H1 (cell line): ENCODE results near the gene ZNF597. TPM values are rescaled to one million over a fixed set of nuclear protein-coding genes. Genes with fewer than 3 reads are reported as not detected.

Experiments
- CTCF ChIA-PET: fragments of 300-600 bp; sonication (Branson Sonifier 250); formaldehyde crosslinking; loops from one replicate; lab custom pipeline; 2021; ENCODE audit not compliant: partially characterized antibody; lab: Charles Lee
- POLR2A ChIA-PET: fragments of 300-600 bp; sonication (Branson Sonifier 250); formaldehyde crosslinking; loops from one replicate; lab custom pipeline; 2021; ENCODE audit warnings: inconsistent platforms; ENCODE audit not compliant: partially characterized antibody; lab: Charles Lee
- DNase-seq, 2 experiments: peaks; one replicate each; pipeline versions ENCODE4 v3.0.0 to v3.0.0-alpha.2; 2010 to 2022; ENCODE audit warnings: low spot score in 2 of 2, low read depth in 1 of 2, mixed read lengths in 1 of 2
- FAIRE-seq: peaks from 2 replicates; lab custom pipeline; 2011; peaks lifted over from hg19 to GRCh38; lab: Jason Lieb, UNC
- H2AFZ ChIP-seq: 2 replicates; pipeline ENCODE4 v1.8.1; 2012; ENCODE audit warnings: low read length, inconsistent platforms
- H2AK5ac ChIP-seq: 2 replicates; pipeline ENCODE4 v1.6.1; 2013; ENCODE audit warnings: low read depth, low read length
- H2BK120ac ChIP-seq: replicated peaks from 2 replicates; pipeline ENCODE3; 2013; ENCODE audit warnings: low read depth, low read length, inconsistent platforms
- H2BK12ac ChIP-seq: 2 replicates; pipeline ENCODE4 v1.6.1; 2013; ENCODE audit warnings: low read depth, low read length
- H2BK15ac ChIP-seq: 2 replicates; pipeline ENCODE4 v1.6.1; 2013; ENCODE audit warnings: low read length
- H2BK20ac ChIP-seq: 2 replicates; pipeline ENCODE4 v1.6.1; 2013; ENCODE audit warnings: low read length
- H2BK5ac ChIP-seq: 2 replicates; pipeline ENCODE4 v1.6.1; 2013; ENCODE audit warnings: low read depth, low read length
- H3K14ac ChIP-seq: 2 replicates; pipeline ENCODE4 v1.6.1; 2013; ENCODE audit warnings: inconsistent platforms; ENCODE audit not compliant: insufficient read length
- H3K18ac ChIP-seq: 2 replicates; pipeline ENCODE4 v1.6.1; 2013; ENCODE audit warnings: low read length; ENCODE audit errors: extremely low read depth
- H3K23ac ChIP-seq: 2 replicates; pipeline ENCODE4 v1.6.1; 2013; ENCODE audit warnings: inconsistent platforms; ENCODE audit not compliant: insufficient read length
- H3K23me2 ChIP-seq: 2 replicates; pipeline ENCODE4 v1.6.1; 2013; ENCODE audit warnings: low read depth, low read length
- H3K27ac ChIP-seq: 2 replicates; pipeline ENCODE4 v1.6.1; 2011; ENCODE audit warnings: low read depth, low read length, inconsistent platforms
- H3K27me3 ChIP-seq, 4 experiments: replicated peaks in 1 of 4; 1 replicate in 1 of 4; 2 replicates in 3 of 4; pipeline versions ENCODE4 v1.6.1 to v1.8.1; 2011 to 2013; ENCODE audit warnings: low read length in 3 of 4, mild to moderate bottlenecking in 3 of 4, inconsistent platforms in 2 of 4, mixed read lengths in 2 of 4, moderate library complexity in 1 of 4; ENCODE audit not compliant: control insufficient read depth in 3 of 4, insufficient read depth in 3 of 4; ENCODE audit errors: extremely low read depth in 1 of 4
- H3K36me3 ChIP-seq, 4 experiments: 2 replicates each; pipeline versions ENCODE4 v1.6.1 to v1.8.1; 2011 to 2013; ENCODE audit warnings: mild to moderate bottlenecking in 4 of 4, low read length in 3 of 4, moderate library complexity in 2 of 4, control low read depth in 1 of 4, inconsistent platforms in 1 of 4; ENCODE audit not compliant: insufficient read depth in 4 of 4, control insufficient read depth in 2 of 4
- H3K4ac ChIP-seq: replicated peaks from 2 replicates; pipeline ENCODE3; 2013; ENCODE audit warnings: low read length, low read depth, mixed read lengths, inconsistent platforms; ENCODE audit not compliant: insufficient read length
- H3K4me1 ChIP-seq, 4 experiments: replicated peaks in 1 of 4; 1 replicate in 1 of 4; 2 replicates in 3 of 4; pipeline versions ENCODE4 v1.6.1 to v1.8.1; 2011 to 2013; ENCODE audit warnings: low read length in 3 of 4, inconsistent platforms in 2 of 4, mixed read lengths in 1 of 4; ENCODE audit not compliant: insufficient read depth in 4 of 4, control insufficient read depth in 3 of 4
- H3K4me2 ChIP-seq, 2 experiments: 2 replicates each; pipeline versions ENCODE4 v1.6.1 to v1.8.1; 2011 to 2013; ENCODE audit warnings: low read depth in 2 of 2, low read length in 2 of 2, control low read depth in 1 of 2, inconsistent platforms in 1 of 2, mild to moderate bottlenecking in 1 of 2; ENCODE audit not compliant: insufficient read depth in 1 of 2
- H3K4me3 ChIP-seq, 4 experiments: fragments of 200-600, 300-600 bp in 1 of 4; sonication (generic), shearing (Covaris generic), sonication (Bioruptor Twin) in 1 of 4; 2 replicates each; pipeline versions ENCODE4 v1.5.1 to v1.8.1; 2011 to 2016; ENCODE audit warnings: low read length in 4 of 4, low read depth in 3 of 4, control low read depth in 2 of 4, inconsistent platforms in 2 of 4, mild to moderate bottlenecking in 2 of 4, mixed read lengths in 1 of 4, moderate library complexity in 1 of 4; ENCODE audit not compliant: insufficient read depth in 2 of 4; ENCODE audit errors: extremely low read depth in 1 of 4
- H3K56ac ChIP-seq: replicated peaks from 2 replicates; pipeline ENCODE3; 2013; ENCODE audit warnings: low read depth, mild to moderate bottlenecking, mixed read lengths, low read length, inconsistent platforms; ENCODE audit not compliant: insufficient read length
- H3K79me1 ChIP-seq: 2 replicates; pipeline ENCODE4 v1.6.1; 2013; ENCODE audit warnings: low read depth, low read length, control low read depth
- H3K79me2 ChIP-seq, 2 experiments: 2 replicates each; pipeline versions ENCODE4 v1.6.1 to v1.8.1; 2012 to 2013; ENCODE audit warnings: low read length in 2 of 2, mild to moderate bottlenecking in 2 of 2, inconsistent platforms in 1 of 2; ENCODE audit not compliant: insufficient read depth in 2 of 2, control insufficient read depth in 1 of 2
- H3K9ac ChIP-seq, 4 experiments: replicated peaks in 1 of 4; 1 replicate in 1 of 4; 2 replicates in 3 of 4; pipeline versions ENCODE4 v1.6.1 to v1.8.1; 2011 to 2013; ENCODE audit warnings: low read depth in 3 of 4, low read length in 3 of 4, control low read depth in 2 of 4, mild to moderate bottlenecking in 2 of 4, moderate library complexity in 2 of 4, inconsistent platforms in 1 of 4; ENCODE audit errors: extremely low read depth in 1 of 4
- H3K9me3 ChIP-seq, 2 experiments: 2 replicates each; pipeline versions ENCODE4 v1.6.1 to v1.8.1; 2012 to 2013; ENCODE audit warnings: mild to moderate bottlenecking in 2 of 2, moderate library complexity in 2 of 2, control low read depth in 1 of 2, inconsistent platforms in 1 of 2, low read depth in 1 of 2, low read length in 1 of 2, mixed read lengths in 1 of 2; ENCODE audit not compliant: insufficient read depth in 2 of 2
- H4K20me1 ChIP-seq, 2 experiments: replicated peaks in 1 of 2; 2 replicates each; pipeline versions ENCODE3 to v1.8.1; 2011 to 2013; ENCODE audit warnings: inconsistent platforms in 2 of 2, low read length in 2 of 2, mild to moderate bottlenecking in 1 of 2; ENCODE audit not compliant: insufficient read depth in 2 of 2, control insufficient read depth in 1 of 2
- H4K5ac ChIP-seq: 2 replicates; pipeline ENCODE4 v1.6.1; 2013; ENCODE audit warnings: low read length, low read depth, mixed read lengths, inconsistent platforms; ENCODE audit not compliant: insufficient read length
- H4K8ac ChIP-seq: 2 replicates; pipeline ENCODE4 v1.8.0; 2013; ENCODE audit warnings: mild to moderate bottlenecking, moderate library complexity, low read length, inconsistent platforms; ENCODE audit not compliant: insufficient read depth; ENCODE audit errors: extremely low read depth
- H4K91ac ChIP-seq: replicated peaks from 2 replicates; pipeline ENCODE3; 2013; ENCODE audit warnings: low read length, mixed read lengths, inconsistent platforms; ENCODE audit not compliant: insufficient read length
- WGBS, 2 experiments: shearing (Covaris generic) in 1 of 2; methylation state at CpG; one replicate each; pipeline versions ENCODE4 v1.1.6 to v1.1.7; 2013 to 2015; ENCODE audit warnings: low lambda C conversion rate in 2 of 2, mixed read lengths in 2 of 2, inconsistent platforms in 1 of 2, low coverage in 1 of 2, missing lambda C conversion rate in 1 of 2; ENCODE audit not compliant: insufficient replicate concordance in 2 of 2, insufficient coverage in 1 of 2, insufficient read length in 1 of 2; ENCODE audit errors: extremely low coverage in 1 of 2, missing lambda C conversion rate in 1 of 2; 5-methylcytosine and 5-hydroxymethylcytosine counted together
- polyA plus RNA-seq, 7 experiments: library from polyadenylated mRNA; depleted of rRNA in 3 of 7; stranded (reverse) in 5 of 7; unstranded in 2 of 7; fragments of >200 nt in 5 of 7; fragments of 200-250 nt in 2 of 7; gene quantifications; 1 replicate in 5 of 7; 2 replicates in 1 of 7; 4 replicates in 1 of 7; pipeline versions ENCODE4 v1.2.1 to v1.2.3, GENCODE V29; 2011 to 2013; ENCODE audit warnings: missing spikeins in 2 of 7, mixed read lengths in 2 of 7
- total RNA-seq: library from RNA; stranded (reverse); fragmentation: NEBNext Ultra II Directional; extraction: Animal tissue kit (Norgen Biotek cat#: 25700); gene quantifications from 2 replicates; pipeline ENCODE4 v1.2.1, GENCODE V29; 2021

The ZNF597 gene
- total and polyA plus RNA-seq, 2 of the 8 experiments (the other 6 are each of a cell fraction or from before 2014, with no cell fraction given) = 0.68 to 2.6 TPM

DNA sequence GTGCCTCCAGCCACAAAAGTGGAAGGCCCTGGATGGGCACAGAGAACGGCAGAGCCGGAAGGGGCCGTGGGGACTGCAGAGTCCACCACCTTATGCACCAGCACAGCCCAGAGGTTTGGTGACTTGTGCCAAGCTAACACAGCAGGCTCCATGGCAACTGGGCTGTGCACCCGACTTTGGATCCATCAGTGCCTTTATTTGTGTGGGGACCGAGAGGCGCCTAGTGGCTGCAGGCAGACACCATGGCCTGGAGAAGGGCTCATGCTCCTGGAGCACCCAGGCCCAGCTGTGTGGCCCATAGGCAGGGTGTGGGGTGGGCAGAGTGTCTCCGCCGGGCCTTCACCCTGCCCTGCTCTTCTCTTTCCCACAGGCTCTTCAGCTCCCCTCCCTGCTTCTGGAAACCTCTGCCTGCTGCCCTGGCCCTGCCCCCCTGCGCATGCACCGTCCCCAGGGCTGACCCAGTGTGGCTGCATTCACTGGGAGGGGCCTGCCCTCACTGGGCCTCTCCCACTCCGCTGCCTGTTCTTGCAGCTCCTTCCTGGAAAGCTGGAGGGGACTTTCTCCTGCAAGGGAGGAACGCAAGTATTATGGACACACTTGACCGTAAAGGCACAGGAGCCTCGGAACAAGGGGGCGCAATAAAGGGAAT lies 41.9 kb upstream of the ZNF597 start:
- Histone ChIP-seq H2AFZ (no peak overlapping the region), H2BK12ac (no peak overlapping the region), H3K27ac (no peak overlapping the region), H3K4me1 (peaks cover 0 to 9% (median 2%) of the 10 kb centered on the region in 4 experiments; a peak in 3 of 7 replicates), H3K23ac (no peak overlapping the region), H4K5ac (no peak overlapping the region), H3K56ac (no peak overlapping the region), H3K79me1 (peaks cover 3% of the 10 kb centered on the region; the same call in 1 of the 2 replicates), H2BK15ac (no peak overlapping the region), H3K18ac (no peak overlapping the region), H3K9me3 (no peaks in the 10 kb centered on the region), H2BK5ac (no peak overlapping the region), H2BK20ac (no peak overlapping the region), H2BK120ac (no peak overlapping the region), H4K20me1 (peaks cover 2 to 18% of the 10 kb centered on the region in 2 experiments), H3K23me2 (no peaks in the 10 kb centered on the region), H3K14ac (no peak overlapping the region), H3K79me2 (no peaks in the 10 kb centered on the region; a peak in 1 of 4 replicates), H3K9ac (no peak overlapping the region), H3K4me3 (no peak overlapping the region), H3K4ac (no peak overlapping the region), H2AK5ac (no peak overlapping the region), H4K91ac (no peak overlapping the region), H3K27me3 (no peaks in the 10 kb centered on the region), H3K4me2 (no peak overlapping the region), H3K36me3 (peaks cover 5 to 21% (median 17%) of the 10 kb centered on the region in 4 experiments; a peak in 5 of 8 replicates), H4K8ac (no peak overlapping the region)
- DNase-seq (no peak), FAIRE-seq (no peak)
- ChIA-PET POLR2A (interaction anchor here (0.8 to 2.7 kb wide), 5 partner anchors 16 to 301 kb away, joined by 3 to 9 read pairs (median 3); partner anchors contain the start of genes CLUAP1 and ZNF263), CTCF (interaction anchor here (0.7 to 6.7 kb wide), 8 partner anchors 12 to 230 kb away, joined by 3 to 27 read pairs (median 3); partner anchors contain the start of genes C16orf90 and CLUAP1)
- WGBS, 2 experiments = 88% methylated on average over 15 of the region's 15 CpGs; no CpG with 5 or more reads in 1 of the 2 experiments
